NT2/D1 (cell line): ENCODE results near the gene SNRNP35.

Source experiments
- SUZ12 ChIP-seq: IDR thresholded peaks from 2 replicates; pipeline ENCODE4 v1.6.1; 2011; ENCODE audit not compliant: insufficient read length, insufficient read depth; ENCODE audit errors: extremely low read depth
- YY1 ChIP-seq: IDR thresholded peaks from 2 replicates; pipeline ENCODE4 v1.6.1; 2011; ENCODE audit not compliant: insufficient read length, insufficient read depth
- ZNF274 ChIP-seq: IDR thresholded peaks from 2 replicates; pipeline ENCODE4 v1.6.1; 2011; ENCODE audit warnings: mild to moderate bottlenecking, low read depth, low read length

GRCh38 chr12:123475246-123475703 lies 17.3 kb downstream of the SNRNP35 start:
- TF ChIP-seq ZNF274: no peak
- no peak for TF ChIP-seq YY1
- no peak for TF ChIP-seq SUZ12
